Measurements from ENCODE around the gene CDKAL1. TPM values are rescaled to one million over a fixed set of nuclear protein-coding genes. Genes with fewer than 3 reads are reported as not detected.

The CDKAL1 gene
- polyA plus RNA-seq, 4 donors, result 18.7 to 20.2 (median 19.4) TPM

DNA sequence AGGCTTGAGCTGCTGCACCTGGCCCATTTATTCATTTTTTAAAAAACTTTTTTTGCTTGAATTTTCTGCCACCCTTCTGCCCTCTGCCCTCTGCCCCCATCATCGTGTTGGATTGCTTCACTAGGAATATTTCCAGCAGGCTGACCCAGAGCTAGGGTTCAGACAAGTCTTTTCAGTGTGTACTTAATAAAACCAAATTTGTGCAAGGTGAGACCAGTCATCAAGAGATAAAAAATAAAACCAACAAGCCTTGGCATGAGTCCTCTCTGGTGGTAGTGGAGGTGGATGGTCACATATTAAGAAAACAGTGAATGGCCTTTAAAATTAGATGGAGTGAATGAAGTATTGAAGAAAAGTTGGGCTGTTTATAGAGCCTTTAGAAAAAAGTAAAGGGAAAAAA is 239.6 kb downstream of the CDKAL1 start:
- DNase-seq (ENCODE audit: low read depth in 4 of 4, low spot score in 3 of 4), result no peak

DNA sequence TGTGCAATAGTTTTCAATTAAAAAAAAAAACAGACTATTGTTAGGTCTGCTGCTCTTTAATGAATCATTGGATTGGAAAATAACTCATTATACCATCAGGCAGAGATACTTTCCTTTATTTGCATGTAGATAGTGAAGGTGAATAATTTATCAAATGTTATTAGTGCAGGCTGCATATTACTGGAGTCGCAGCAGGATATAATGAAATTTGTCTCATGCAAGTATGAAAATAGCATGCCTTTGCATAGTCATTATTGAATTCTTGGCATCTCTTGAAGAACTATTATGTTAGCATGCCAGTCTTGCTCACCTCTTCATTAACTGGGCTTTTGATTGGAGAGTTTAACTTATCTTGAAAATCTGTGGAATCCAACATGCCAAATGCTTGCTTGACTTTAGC is 241.7 kb downstream of the CDKAL1 start:
- no peak for DNase-seq (ENCODE audit: low read depth in 4 of 4, low spot score in 3 of 4)

- no peak for DNase-seq (ENCODE audit: low read depth in 4 of 4, low spot score in 3 of 4)
Observed at GRCh38 chr6:20777801-20778200, 243.5 kb downstream of the CDKAL1 start.

- no peak for DNase-seq (ENCODE audit: low read depth in 4 of 4, low spot score in 3 of 4)
Observed at GRCh38 chr6:20778459-20778858, 244.2 kb downstream of the CDKAL1 start.

DNA sequence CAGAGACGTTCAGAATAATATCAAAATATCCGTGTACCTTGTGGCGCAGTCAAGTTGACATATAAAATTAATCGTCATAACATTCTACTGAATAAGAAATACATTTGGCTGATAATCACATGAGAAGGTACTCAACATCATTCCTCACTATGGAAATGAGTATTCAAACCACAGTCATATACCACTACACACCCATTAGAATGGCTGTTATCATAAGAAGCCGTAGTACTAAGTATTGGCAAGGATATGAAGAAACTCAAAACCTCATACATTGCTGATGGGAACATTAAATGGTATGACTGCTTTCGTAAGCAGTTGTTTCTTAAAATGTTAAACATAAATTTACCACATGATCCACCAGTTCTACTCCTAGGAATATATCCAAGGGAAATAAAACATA is 244.7 kb downstream of the CDKAL1 start:
- no peak for DNase-seq (ENCODE audit: low read depth in 4 of 4, low spot score in 3 of 4)

DNA sequence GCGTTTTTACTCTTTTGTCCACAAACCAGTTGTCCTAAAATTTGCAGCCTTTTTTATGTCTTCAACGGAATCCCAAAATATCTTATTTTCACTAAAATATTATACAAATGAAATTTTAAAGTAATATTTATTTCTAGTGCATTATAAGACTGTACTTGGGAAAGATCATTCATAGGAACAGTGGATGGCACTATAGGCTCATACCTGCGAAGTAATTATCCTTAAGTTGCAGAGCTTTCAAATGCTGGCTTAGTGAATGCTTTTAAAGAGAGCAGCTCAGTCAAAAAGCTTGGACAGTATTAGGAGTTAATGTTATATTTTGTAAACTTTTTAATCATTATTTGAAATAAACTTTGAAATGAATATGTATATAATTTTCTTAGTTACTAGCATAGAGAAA is 254.9 kb downstream of the CDKAL1 start:
- no peak for DNase-seq (ENCODE audit: low read depth in 4 of 4, low spot score in 3 of 4)

DNA sequence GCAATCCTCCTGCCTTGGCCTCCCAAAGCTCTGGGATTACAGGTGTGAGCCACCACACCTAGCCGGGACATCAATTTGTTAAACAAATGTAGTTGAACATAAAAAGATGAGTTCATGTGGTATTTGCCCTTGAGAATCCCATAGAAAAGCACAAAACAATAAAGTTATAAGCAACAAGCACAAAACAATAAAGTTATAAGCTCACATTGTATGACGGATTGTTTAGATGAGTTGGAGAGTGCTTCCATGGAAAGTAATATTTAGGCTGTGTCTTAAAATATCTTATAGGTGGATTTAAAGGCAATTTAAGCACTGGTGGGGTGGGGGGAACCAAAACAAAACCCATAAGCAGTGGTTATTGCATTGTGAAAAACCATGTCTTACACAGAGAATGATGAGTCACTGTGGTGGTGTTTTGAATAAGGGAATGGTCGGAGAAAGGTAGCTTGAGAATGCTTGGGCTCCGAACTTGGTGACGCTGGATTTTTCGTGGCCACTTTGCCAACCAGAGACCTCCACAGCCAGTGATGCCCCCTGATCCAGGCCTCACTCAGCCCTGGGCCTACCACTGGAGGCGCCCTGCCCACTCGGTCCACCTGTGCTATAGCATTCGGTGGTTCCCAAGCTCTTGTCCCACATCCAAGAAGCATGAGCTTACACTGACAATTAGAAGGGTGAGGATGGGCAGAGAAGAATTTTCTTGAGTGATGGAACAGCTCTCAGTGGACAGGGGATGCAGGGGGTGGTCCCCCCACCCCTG is 256.0 kb downstream of the CDKAL1 start:
- no peak for DNase-seq (ENCODE audit: low read depth in 4 of 4, low spot score in 3 of 4)

DNA sequence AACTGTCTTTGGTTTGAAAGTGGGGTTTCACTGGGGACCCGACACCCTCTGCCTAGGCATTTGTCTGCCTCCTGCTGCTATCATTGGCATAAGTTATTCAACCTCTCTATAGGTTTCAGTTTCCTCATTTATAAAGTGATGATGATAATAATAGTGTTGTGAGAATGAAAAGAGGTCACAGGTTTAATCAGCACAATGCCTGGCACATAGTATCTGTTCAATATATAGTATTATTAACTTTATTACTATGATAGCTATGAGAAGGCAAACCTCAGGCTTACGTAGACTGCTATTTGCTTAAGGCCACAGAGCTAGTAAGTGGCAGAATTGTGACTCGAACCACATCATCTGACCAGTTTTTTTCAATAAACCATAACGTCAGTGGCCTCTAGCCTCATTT is 256.8 kb downstream of the CDKAL1 start:
- no peak for DNase-seq (ENCODE audit: low read depth in 4 of 4, low spot score in 3 of 4)

DNA sequence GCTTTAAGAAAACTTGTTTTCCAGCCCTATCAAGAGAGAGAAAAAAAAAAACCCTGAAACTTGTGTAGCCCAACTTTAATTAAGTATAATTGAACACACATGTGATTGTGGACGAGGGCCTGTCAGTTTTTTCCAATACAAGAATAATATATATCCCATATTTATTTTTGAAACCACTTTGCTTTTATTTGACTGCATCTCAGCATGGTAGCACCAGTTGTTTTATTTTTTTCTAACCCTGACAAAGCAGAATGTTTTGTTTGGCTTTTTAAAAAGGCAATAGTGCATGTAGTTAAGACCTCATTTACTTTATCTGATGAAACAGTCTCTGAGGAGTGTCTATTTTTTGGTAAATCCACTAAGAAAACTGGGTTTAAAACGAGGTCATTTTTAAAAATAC is 257.7 kb downstream of the CDKAL1 start:
- DNase-seq (ENCODE audit: low read depth in 4 of 4, low spot score in 3 of 4), result no peak

DNA sequence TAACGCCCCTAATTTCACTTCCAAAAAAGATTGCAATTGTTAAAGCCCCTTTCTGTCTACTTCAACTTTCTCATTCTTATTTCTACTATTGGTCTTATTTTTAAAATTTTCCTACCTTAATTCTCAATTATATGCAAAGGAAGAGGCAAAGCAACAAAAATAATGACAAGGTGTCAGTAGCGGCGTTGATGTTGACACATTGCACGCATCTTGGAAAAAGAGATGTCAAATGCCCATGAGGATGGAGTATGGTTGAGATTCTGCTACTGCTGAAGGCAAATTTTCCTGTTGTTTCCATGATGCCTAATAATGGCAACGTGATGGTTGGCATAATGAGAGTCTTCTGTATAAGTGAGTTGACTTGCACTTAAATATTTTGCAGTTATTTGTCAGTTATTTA is 258.9 kb downstream of the CDKAL1 start:
- DNase-seq (ENCODE audit: low read depth in 4 of 4, low spot score in 3 of 4), result no peak

DNA sequence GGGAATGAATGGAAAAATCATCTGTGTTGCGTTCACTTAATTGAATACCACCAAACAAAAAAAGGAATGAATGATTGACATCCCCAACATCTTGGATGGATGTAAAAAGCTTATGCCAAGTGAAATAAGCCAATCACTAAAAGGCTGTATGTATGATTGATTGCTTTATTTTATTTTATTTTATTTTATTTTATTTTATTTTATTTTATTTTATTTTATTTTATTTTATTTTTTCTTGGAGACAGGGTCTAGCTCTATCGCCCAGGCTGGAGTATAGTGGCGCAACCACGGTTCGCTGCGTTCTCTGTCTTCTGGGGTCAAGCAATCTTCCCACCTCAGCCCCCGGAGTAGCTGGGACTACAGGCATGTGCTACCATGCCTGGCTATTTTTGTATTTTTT is 263.3 kb downstream of the CDKAL1 start:
- no peak for DNase-seq (ENCODE audit: low read depth in 4 of 4, low spot score in 3 of 4)

DNA sequence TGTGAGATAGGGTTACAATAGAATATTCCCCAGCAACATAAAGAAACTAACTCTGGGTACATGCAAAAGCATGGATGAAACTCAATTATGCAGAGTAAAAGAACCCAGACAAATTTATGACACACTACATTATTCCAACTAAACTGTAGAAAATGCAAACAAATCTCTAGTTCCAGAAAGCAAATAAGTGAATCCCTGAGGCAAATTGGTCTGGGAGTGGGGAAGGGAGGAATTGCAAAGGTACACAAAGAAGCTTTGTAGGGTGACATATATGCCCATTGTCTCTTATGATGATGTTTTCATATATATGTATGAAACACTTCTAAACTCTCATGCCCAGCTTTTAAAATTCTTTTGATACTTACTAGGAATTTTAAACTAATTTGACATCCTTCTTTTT is 266.0 kb downstream of the CDKAL1 start:
- DNase-seq (ENCODE audit: low read depth in 4 of 4, low spot score in 3 of 4), result no peak

DNA sequence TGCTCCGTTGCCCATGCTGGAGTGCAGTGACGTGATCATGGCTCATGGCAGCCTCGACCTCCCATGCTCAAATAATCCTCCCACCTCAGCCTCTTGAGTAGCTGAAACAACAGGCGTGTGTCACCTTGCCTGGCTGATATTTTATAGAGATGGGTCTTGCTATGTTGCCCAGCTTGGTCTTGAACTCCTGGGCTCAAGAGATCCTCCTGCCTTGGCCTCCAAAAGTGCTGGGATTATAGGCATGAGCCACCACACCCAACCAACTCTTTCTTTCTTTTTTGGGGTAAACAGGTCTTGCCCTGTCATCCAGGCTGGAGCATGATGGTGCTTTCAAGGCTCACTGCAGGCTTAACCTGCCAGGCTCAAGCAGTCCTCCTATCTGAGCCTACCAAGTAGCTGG is 266.4 kb downstream of the CDKAL1 start:
- no peak for DNase-seq (ENCODE audit: low read depth in 4 of 4, low spot score in 3 of 4)

DNA sequence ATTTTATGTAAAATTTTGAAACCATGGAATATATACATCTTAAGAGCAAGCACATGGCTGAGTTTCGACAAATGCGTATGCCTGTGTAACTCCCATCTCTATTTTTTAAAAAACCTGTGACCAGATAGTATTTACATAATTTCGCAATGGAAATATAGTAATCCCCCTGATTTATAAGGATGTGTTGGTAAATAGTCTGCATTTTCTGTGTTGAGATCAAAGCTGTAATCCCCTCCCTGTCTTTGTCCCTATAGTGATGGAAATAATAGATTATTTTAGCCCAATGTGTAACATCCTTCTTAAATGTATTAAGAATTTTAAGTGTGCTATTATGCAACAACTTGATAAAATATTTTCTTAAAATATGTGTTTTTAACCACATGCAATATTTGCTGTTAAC is 267.3 kb downstream of the CDKAL1 start:
- DNase-seq (ENCODE audit: low read depth in 4 of 4, low spot score in 3 of 4), result no peak

DNA sequence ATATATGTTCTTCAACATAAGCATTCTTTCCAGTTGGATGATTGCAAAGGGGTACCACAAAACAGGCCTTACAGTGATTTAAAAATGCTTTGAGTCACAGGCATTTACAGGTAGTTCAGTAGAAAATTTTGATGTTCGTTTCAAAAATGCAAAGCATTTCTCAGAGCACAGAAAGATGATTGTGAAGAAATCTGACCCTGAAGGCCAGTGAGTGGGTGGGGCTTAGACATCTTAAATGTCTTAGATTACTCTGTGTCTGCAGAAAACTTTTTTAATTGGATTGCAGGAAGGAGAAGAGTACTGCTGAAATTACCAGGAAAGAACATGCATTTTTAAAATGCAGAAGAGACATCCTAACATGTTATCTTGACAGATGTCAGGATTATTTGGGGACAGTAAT is 268.3 kb downstream of the CDKAL1 start:
- DNase-seq (ENCODE audit: low read depth in 4 of 4, low spot score in 3 of 4), result no peak

DNA sequence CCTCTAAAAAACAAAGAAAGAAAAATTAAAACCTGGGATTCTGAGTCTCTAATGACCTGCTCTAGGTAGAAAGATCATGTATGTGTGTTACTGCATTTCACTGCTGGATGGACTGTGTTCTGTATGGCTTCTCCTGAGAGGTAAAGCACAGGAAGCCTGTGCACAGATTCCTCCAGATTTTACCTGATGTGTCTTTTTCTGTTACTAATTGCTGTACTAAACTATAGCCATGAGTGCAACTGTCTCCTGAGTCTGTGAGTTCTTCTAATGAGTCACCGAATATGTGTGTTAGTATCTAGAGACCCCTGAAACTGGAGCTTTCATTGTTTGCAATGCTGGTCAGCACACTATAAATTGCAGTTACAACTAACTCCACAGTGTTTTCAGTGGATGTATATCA is 270.8 kb downstream of the CDKAL1 start:
- DNase-seq (ENCODE audit: low read depth in 4 of 4, low spot score in 3 of 4), result no peak

DNA sequence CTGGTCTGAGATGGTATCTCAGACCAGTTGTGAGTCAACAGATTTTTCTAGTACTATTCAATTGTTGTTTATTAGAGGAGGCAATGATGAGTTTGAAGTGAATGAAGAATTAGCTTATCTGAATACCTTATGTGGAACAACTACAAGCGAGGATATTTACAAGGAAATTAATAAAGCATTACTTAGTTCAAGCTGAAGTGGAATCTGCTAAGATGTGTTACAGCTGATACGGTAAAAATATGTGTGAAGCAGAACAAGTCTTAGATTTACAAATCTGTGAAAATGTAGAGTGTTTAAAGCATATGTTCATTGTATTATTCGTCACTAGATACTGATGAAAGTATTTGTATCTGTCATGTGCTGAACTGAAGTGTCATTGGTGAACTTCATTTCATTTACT is 272.4 kb downstream of the CDKAL1 start:
- DNase-seq (ENCODE audit: low read depth in 4 of 4, low spot score in 3 of 4), result no peak

- no peak for DNase-seq (ENCODE audit: low read depth in 4 of 4, low spot score in 3 of 4)
Observed at GRCh38 chr6:20808439-20808838, 274.2 kb downstream of the CDKAL1 start.

DNA sequence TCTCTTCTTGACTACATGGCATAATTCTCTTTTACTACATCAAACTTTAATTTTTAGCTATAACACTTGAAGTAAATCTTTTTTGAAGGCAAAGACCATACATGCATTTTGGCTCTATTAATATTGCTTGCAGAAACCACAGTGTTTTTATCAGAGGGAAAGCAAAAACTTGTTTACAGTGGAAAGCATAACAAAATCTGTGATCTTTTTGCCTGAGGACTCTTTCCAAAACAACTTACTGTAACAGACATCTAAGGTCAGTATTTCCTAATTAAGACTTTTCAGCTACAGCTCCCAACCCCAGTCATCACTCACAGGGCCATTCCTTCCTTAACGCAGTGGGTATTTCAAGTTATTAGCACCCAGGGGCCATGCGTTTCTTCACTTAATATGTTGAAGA is 274.7 kb downstream of the CDKAL1 start:
- no peak for DNase-seq (ENCODE audit: low read depth in 4 of 4, low spot score in 3 of 4)

- DNase-seq (ENCODE audit: low read depth in 4 of 4, low spot score in 3 of 4), result no peak
Observed at GRCh38 chr6:20810727-20811108, 276.5 kb downstream of the CDKAL1 start.

GRCh38 chr6:20811109-20811761 is 277.0 kb downstream of the CDKAL1 start:
- DNase-seq (ENCODE audit: low read depth in 4 of 4, low spot score in 3 of 4), result no peak

- DNase-seq (ENCODE audit: low read depth in 4 of 4, low spot score in 3 of 4), result no peak
Observed at GRCh38 chr6:20812776-20813175, 278.5 kb downstream of the CDKAL1 start.

DNA sequence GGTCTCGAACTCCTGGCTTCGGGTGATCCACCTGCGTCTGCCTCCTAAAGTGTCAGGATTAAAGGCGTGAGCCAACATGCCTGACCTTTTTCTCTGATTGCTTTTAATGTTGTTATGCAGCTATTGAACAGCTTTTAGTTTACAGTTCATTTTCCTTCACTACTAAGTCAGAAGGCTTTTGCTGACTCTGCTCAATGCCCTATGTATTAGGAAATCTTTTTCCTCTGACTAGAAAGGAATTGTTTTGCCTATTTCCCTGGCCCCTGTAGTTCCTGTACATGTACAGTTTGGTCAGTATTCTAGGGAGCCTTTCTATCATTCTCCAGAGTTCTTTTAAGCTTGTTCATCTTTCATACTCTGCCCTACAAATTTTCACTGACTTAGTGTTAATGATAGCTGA is 280.2 kb downstream of the CDKAL1 start:
- no peak for DNase-seq (ENCODE audit: low read depth in 4 of 4, low spot score in 3 of 4)

All from right renal pelvis (tissue), 4 donors.